ENCODE results near the gene TOMM40L.
"Not testable (repeated sequence)": the region's sequence is repeated elsewhere in the genome, so short reads cannot be mapped to it uniquely, and the experiment has no call there.

Gene TOMM40L

DNA sequence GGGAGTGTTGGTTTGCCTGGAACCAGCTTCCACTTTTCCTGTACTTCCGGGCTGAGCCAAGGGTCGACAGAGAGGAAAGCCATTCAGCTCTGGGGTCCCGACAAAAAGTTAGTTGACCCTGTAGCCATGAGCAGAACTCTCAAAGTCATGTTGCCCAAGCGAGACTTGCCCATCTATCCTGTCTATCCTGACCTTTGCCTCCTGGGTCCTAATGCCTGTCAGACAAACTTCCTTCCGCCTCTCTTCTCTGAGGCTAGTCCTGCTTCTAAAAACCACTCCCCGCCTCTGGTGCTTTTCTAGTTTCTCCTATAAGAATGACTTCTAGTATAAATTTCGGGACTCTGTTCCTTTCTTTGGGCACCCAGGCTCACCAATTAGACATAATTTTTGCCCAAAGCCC lies 25.0 kb downstream of the TOMM40L start:
- no peak for DNase-seq (ENCODE audit: extremely low read depth in 1 of 2, low read depth in 1 of 2)

DNA sequence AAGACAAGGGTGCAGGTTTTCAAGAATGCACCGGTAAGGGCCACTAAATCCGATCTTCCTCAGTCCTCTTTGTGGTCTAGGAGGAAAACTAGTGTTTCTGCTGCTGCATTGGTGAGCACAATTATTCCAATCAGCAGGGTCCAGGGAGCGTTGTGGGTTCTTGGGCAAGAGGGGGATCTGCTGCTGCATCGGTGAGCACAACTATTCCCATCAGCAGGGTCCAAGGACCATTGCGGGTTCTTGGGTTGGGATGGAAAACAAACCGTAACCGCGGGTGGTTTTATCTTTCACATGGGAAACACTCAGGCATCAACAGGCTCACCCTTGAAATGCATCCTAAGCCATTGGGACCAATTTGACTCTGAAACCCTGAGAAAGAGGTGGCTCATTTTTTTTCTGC lies 25.7 kb downstream of the TOMM40L start:
- no peak for DNase-seq (ENCODE audit: extremely low read depth in 1 of 2, low read depth in 1 of 2)

DNA sequence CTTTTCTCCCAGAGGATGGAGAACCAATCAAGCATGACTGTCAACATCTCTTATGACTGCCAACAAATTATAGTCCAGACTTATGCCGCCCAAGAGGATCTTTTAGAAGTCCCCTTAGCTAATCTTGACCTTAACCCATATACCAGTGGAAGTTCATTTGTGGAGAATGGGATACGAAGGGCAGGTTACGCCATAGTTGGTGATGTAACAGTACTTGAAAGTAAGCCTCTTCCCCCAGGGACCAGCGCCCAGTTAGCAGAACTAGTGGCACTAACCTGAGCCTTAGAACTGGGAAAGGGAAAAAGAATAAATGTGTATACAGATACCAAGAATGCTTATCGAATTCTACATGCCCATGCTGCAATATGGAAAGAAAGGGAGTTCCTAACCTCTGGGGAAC lies 29.4 kb downstream of the TOMM40L start:
- DNase-seq (ENCODE audit: extremely low read depth in 1 of 2, low read depth in 1 of 2) = not testable (repeated sequence)

DNA sequence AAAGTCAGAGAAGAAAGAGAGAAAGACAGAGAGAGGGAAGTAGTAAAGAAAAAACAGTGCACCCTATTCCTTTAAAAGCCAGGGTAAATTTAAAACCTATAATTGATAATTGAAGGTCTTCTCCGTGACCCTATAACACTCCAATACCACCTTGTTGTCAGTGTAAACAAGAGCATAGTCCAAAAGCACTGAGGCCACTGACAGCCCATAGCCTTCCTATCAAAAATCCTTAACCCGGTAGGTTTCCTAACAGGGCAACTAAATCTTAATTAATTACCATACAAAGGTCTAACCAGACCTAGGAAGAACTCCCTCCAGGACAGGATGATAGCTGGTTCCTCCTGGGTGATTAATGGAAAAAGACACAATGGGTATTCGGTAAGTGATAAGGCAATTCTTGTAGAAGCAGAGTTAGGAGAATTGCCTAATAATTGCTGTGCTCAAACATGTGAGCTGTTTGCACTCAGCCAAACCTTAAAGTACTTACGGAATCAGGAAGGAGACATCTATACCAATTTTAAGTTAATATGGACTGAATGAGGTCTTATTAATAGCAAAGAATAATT lies 30.2 kb downstream of the TOMM40L start:
- DNase-seq (ENCODE audit: extremely low read depth in 1 of 2, low read depth in 1 of 2) = not testable (repeated sequence)

DNA sequence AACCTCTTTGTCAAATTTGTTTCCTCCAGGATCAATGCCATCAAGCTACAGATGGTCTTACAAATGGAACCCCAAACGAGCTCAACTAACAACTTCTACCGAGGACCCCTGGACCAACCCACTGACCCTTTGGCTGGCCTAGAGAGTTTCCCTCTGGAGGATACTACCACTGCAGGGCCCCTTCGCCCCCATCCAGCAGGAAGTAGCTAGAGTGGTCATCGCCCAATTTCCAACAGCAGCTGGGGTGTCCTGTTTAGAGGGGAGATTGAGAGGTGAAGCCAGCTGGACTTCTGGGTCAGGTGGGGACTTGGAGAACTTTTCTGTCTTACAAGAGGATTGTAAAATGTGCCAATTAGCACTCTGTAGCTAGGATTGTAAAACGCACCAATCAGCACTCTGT lies 31.2 kb downstream of the TOMM40L start:
- not testable (repeated sequence) for DNase-seq (ENCODE audit: extremely low read depth in 1 of 2, low read depth in 1 of 2)

DNA sequence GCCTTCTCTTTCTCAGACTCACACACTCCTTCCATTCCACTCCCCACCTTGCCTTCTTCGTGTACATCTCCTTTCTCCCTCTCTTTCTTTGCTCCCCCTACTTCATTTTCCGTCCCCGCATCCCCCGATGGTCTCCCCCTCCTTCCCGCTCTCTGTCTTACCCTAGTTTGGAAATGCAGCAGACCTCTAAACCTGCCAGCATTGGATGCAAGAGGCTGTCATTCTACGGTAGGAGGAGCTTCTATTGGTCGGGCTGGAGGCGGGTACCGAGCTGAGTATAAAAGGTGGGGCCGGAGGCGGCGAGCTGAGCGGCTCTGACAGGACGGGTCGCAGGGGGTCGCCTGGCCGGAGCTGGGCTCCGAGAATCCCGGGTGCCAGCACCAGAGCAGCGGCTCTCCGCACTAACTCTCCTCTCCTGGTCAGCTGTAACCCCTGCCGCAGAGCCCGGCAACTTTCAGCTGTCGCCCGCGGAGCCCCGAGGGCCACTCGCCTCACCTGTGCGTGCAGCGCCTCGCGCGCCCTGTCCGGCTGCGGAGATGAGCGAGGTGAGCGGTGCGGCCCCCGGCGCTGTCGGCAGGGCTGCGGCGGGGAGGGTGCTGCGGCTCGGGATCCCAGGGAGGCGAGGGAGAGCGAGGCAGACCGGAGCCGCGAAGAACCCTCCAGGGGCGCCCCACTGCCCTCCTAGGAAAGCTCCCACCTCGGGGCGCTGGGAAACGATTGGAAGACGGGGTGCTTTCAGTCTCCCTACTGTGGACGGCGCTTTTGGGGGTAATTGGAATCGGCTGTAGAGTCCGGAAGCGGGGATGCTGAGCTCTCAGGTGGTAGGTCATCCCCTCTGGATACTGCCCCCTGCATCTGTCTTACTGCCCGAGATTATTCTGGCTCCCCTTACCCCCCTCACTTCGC lies 32.8 kb downstream of the TOMM40L start, which contains the start of gene PCP4L1:
Gene PCP4L1 (plus strand): TSS at position 307 of the 906 bp plus-strand sequence. CDS start 230 bp downstream, at position 537.
- DNase-seq (ENCODE audit: extremely low read depth in 1 of 2, low read depth in 1 of 2) = peak in 1 of 2 donors; percentile 14

DNA sequence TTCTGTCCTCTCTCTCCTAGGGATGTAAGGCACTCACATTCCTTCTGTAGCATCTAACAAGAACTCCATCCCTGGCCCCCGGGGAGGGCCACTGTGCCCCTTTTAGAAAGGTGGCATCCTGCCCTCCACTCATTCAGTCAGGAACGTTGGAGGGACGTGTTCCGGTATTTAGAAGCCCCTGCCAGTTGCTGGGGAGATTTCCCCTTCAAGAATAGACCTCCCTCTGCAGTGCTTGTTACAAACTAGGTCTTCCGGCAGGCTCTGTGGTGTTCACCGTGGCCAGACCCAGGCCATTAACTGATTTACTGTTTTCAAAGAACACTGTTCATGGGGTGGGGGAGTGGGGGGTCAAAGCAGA lies 33.5 kb downstream of the TOMM40L start:
- no peak for DNase-seq (ENCODE audit: extremely low read depth in 1 of 2, low read depth in 1 of 2)

DNA sequence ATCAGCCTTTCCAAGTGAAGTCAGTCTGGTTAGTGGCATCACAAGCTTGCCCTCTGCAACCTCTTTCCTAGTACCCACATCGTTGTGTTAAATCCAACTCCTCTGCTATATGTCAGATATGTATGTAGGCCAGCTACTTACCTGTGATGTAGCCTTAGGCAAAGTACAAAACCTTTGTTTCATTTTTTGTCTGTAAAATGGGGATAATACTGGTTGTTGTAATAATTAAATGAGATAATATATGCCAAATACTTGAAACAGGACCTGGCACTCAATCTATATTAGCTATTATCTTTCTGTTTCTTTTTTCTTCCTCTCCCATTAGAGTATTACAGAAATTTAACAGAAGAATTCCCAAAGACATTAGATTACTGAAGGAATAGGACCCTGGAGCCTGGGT lies 33.9 kb downstream of the TOMM40L start:
- no peak for DNase-seq (ENCODE audit: extremely low read depth in 1 of 2, low read depth in 1 of 2)

DNA sequence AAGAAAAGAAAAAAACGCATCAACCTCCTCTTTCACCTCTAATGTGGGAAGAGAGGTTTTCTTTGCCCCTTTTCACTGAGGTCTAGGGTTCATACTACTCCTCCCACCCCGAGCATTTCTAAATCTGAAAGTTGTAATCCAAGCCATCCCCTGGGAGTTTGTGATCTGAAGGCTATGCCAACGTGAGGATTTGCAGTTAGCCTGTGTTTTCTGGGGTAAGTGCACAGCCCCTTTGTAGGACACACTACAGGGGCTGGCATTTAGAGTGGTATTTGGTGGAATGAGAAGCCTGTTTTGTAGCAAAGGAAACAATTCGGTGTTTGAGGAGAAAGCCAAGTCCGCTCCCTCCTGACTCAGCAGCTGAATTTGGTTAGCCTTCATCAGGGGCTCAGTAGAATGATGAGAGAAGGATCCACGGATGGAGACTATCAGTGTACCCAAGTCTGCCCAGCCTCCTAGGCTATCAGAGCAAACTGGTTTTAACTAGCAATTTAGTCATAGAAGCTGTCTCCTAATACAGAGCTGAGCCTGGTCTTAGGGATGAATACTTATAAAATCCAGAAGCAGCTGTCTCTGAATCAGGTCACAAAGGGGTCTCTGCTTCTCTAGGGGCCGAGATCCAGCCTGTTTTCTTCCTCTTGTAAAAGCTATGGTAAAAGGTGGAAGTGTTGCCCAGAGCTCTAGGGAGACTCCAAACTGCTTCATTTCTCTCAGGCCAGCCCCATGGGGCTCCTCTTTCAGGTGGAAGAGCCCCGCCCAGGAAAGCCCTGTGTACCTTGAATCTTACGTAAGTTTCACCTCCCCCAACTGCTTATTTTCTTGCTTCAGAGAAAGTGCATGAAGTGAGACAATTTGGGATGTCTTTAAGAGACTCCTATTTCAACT lies 34.8 kb downstream of the TOMM40L start:
- no peak for DNase-seq (ENCODE audit: extremely low read depth in 1 of 2, low read depth in 1 of 2)

DNA sequence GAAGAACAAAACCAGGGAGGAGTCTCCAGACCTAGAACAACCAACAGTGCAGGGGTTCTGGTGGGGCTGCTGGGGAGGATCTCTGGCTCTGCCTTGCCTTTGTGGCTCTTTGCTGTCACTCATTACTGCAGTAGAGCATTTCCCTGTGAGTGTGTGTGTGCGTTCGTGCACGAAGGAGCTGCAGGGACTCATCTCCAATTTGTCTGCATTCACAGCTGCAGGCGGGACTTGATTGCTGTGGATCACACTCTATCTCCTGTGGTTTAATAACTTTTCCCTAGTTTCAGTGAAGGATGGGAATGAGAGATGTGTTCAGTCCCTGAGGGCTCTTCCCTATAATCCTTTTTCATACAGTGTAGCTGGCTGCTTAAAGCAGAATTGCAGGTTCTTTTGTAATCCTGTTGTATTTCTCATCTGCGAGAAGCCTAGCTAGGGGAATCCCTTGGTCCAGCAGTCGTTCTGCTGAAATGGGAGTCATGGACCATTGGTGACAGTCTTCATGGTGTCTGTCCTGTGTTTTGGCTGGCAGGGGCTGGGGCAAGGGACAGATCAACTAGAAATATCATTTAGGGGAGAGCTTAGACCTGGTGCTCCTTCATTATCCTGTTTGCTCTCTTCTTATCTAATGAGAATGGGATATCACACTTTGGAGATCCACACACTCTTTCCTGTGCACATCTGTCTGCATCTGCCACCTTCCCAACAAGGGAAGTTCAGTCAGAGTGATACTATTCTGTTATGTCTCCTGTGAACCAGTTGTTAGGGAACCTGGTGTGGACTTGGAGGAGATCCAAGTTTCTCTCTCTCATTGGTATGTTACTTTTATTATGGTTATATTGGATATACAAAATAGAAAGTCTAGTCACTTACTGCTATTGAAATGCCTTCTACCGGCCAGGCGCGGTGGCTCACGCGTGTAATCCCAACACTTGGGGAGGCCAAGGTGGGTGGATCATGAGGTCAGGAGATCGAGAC lies 35.7 kb downstream of the TOMM40L start:
- DNase-seq (ENCODE audit: extremely low read depth in 1 of 2, low read depth in 1 of 2) = no peak

DNA sequence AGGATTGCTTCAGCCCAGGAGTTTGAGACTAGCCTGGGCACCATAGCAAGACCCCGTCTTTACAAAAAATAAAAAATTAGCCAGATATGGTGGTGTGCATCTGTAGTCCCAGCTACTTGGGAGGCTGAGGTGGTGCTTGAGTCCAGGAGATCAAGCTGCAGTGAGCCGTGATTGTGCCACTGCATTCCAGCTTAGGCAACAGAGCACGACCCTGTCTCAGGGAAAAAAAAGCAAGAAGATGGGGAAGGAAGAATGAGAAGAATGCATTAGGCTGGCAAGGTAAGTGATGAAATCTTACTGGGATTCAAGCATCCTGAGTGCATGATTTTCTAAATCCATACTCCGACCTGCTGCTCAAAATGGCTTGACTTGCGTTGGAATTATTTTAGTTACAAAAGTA lies 39.4 kb downstream of the TOMM40L start:
- DNase-seq (ENCODE audit: extremely low read depth in 1 of 2, low read depth in 1 of 2) = no peak

DNA sequence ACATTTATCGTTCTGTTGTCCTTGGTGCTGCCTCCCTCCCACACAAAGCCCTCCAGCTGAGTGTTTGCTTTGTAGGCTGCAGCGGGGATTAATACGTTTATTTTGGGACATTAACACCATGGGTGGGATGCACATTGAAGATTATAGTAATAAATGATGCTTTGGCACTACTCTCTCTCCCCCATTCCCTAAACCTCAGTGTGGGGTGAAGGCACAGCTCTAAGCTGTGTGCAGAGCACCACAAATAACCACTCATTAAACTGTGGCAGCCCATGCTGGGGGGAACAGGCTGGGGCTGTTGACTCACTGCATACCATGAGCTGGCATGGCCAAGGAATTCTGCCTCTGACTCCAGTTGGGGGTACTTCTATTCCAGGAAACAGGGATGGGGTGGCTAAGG lies 40.3 kb downstream of the TOMM40L start:
- DNase-seq (ENCODE audit: extremely low read depth in 1 of 2, low read depth in 1 of 2) = no peak

DNA sequence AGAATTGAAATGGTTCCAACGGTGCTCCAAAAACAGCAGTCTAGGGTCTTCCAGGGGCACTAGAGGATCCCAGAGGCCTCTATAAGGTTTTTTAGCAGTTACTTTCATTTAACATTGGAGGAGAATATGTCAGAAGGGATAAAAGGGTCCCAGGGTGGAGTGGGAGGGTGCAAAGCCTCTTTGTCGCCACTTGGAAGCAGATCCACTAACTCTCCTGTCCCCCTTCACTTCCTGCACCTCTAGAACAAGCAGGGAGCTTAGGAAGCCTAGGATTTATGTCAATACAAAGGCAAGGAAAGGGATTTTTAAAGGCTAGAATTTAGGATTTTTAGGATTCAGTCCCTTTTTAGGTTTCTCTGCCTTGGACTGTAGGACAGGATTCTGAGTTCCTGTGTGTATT lies 41.0 kb downstream of the TOMM40L start:
- DNase-seq (ENCODE audit: extremely low read depth in 1 of 2, low read depth in 1 of 2) = no peak

DNA sequence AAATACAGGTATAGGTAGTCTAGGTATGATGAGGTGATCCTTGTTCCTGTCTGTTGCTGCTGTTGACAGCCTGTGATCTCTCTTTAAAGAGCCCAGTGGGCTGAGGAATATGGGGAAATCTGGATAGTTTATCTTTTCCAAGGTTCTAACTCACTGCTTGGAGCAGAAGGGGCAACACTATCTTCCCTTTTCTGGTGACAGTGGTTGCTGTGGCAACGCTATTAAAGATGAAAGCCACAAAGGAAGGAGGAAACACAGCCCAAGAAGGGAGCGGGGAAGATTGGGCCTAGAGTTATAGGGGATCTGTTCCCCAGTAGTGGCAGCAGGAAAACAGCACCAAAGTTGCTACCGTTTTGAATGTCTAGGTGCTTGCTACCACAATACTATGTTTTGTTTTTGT lies 41.5 kb downstream of the TOMM40L start:
- no peak for DNase-seq (ENCODE audit: extremely low read depth in 1 of 2, low read depth in 1 of 2)

DNA sequence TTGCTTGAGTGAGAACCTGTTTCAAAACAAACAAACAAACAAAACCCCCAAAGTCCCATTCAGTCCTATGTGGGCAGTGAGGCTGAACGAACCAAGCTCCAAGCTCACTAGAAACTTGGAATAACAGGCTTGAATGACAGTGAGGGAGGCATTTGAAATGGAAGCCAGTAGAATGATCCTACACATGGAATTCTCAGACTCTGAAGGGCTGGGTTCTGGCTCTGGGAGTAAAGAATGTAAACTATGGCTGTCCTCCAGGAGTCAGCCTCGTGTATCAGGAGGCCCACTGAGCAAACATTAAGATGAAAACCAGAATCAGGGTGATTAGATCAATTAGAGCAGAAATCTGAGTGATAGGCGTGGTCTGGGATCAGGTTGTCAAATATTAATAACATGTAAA lies 47.5 kb downstream of the TOMM40L start:
- DNase-seq (ENCODE audit: extremely low read depth in 1 of 2, low read depth in 1 of 2) = no peak

DNA sequence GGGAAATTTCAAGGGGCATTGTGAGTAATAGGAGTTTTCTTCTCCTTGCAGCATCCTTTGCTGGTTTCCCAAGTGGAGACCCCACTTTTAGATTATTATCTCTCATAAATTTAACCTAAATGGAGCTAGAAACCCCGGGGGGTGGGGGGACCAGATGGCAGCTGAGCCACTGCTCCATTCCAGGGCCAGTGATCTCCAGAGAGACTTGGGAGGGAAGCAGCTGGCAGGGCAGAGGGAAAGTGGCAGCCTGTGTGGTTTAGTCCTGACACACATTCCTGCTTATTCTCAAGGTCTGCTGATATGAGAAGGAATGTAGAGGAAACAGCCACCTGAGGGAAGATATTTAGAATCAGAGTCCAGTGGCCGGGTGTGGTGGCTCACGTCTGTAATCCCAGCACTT lies 49.0 kb downstream of the TOMM40L start:
- no peak for DNase-seq (ENCODE audit: extremely low read depth in 1 of 2, low read depth in 1 of 2)

Measured in stimulated activated CD8-positive, alpha-beta memory T cell treated with anti-CD3 and anti-CD28 coated beads, Interleukin-7, amount 100 ng/mL, for 48 hours (primary cell).